Ascending aorta (tissue), 2 donors: ENCODE data around the gene HRC. TPM values are rescaled to one million over a fixed set of nuclear protein-coding genes. Genes with fewer than 3 reads are reported as not detected.

Source experiments
- DNase-seq, 2 donors: peaks; one replicate each; pipeline ENCODE4 v3.0.0-alpha.2; 2019; ENCODE audit warnings: low spot score in 2 of 2
- H3K27ac ChIP-seq, 2 donors: fragments of 200-600 bp; sonication (generic); one replicate each; pipeline ENCODE4 v1.5.1; 2016 to 2017; ENCODE audit warnings: mild to moderate bottlenecking in 1 of 2
- H3K27me3 ChIP-seq: fragments of 200-600 bp; sonication (generic); one replicate; pipeline ENCODE4 v1.5.1; 2017
- H3K36me3 ChIP-seq, 2 donors: fragments of 200-600 bp; sonication (generic); one replicate each; pipeline ENCODE4 v1.5.1; 2016
- H3K4me1 ChIP-seq, 2 donors: fragments of 200-600 bp; sonication (generic); one replicate each; pipeline ENCODE4 v1.5.1; 2016 to 2017; ENCODE audit warnings: mild to moderate bottlenecking in 1 of 2
- H3K4me3 ChIP-seq, 2 donors: fragments of 200-600 bp; sonication (generic); one replicate each; pipeline ENCODE4 v1.5.1; 2016 to 2017; ENCODE audit warnings: mild to moderate bottlenecking in 1 of 2
- H3K9me3 ChIP-seq, 2 donors: fragments of 200-600 bp; sonication (generic); one replicate each; pipeline ENCODE4 v1.5.1; 2016
- intact Hi-C: fragments of 100-400 bp; cut with DNase I; formaldehyde crosslinking; loops from one replicate; pipeline ENCODE4 v1.15.1; 2023
- total RNA-seq: library from RNA; depleted of rRNA; stranded (reverse); fragments of >200 nt; gene quantifications from one replicate; pipeline ENCODE4 v1.1.0, GENCODE V29; 2016
- TF ChIP-seq, protein P1 (sequence below), 3 experiments: fragments of 200-600 bp in 2 of 3; fragments of 450-650 bp in 1 of 3; sonication (generic) in 2 of 3; IDR thresholded peaks; one replicate each; pipeline ENCODE4 v1.5.1; 2016 to 2019; ENCODE audit warnings: antibody characterized with exemption in 3 of 3, mild to moderate bottlenecking in 1 of 3, moderate library complexity in 1 of 3

The HRC gene
- total RNA-seq, 1 donor from 2014 or later: not detected

GRCh38 chr19:49165865-49166301, 10.7 kb upstream of the HRC start:
- DNase-seq: no peak
- Histone ChIP-seq H3K27me3 (no peaks in the 10 kb centered on the region), H3K4me1 (peaks cover 7 to 19% of the 10 kb centered on the region in 2 donors), H3K9me3 (no peaks in the 10 kb centered on the region), H3K27ac (peak overlapping the region; percentile 89 to 92), H3K4me3 (peak overlapping the region; percentile 31 to 49), H3K36me3 (peaks cover 23 to 31% of the 10 kb centered on the region in 2 donors)
- intact Hi-C loops: no loop called here
- TF ChIP-seq, protein P1, sequence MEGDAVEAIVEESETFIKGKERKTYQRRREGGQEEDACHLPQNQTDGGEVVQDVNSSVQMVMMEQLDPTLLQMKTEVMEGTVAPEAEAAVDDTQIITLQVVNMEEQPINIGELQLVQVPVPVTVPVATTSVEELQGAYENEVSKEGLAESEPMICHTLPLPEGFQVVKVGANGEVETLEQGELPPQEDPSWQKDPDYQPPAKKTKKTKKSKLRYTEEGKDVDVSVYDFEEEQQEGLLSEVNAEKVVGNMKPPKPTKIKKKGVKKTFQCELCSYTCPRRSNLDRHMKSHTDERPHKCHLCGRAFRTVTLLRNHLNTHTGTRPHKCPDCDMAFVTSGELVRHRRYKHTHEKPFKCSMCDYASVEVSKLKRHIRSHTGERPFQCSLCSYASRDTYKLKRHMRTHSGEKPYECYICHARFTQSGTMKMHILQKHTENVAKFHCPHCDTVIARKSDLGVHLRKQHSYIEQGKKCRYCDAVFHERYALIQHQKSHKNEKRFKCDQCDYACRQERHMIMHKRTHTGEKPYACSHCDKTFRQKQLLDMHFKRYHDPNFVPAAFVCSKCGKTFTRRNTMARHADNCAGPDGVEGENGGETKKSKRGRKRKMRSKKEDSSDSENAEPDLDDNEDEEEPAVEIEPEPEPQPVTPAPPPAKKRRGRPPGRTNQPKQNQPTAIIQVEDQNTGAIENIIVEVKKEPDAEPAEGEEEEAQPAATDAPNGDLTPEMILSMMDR (IDR thresholded peaks at IDR 0.05): peak in 1 of 3 experiments; percentile 19

DNA sequence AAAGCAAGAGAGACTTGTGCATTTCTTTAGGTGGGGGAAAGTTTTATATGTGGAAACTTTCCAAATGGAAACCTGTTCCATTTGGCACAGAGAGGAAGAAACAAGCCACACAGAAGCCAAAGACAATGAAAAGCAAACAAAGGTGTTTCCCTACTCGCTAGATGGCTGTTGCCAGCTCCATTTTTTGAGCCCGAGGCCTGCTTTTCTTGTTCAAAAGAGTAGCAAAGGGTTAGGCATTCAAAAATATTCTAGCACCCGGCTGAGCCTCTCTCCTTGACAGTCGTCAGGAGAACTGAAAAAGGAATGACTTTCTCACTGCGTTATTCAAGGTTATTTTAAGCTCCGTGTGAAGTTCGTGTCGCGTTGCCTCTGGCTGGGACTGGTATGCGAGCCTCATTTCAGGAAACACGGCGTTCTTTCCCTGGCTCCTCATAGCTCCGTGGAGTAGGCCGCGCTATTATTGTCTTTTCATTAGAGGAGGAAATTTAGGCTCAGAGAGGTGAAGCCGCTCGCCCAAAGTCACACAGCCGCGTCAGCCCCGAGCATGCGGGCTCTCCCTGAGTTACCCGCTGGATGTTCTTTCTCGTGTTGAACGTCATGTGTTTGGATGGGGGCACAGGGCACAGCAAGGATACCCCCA, 10.0 kb upstream of the HRC start:
- Histone ChIP-seq H3K27me3 (no peaks in the 10 kb centered on the region), H3K9me3 (no peaks in the 10 kb centered on the region), H3K4me3 (peak overlapping the region; percentile 31 to 49), H3K27ac (peak overlapping the region; percentile 89 to 92), H3K36me3 (peaks cover 18 to 25% of the 10 kb centered on the region in 2 donors), H3K4me1 (peaks cover 7 to 19% of the 10 kb centered on the region in 2 donors)
- TF ChIP-seq, protein P1 (IDR thresholded peaks at IDR 0.05): no peak
- intact Hi-C loops: no loop called here
- DNase-seq: peak in 1 of 2 donors; percentile 82

DNA sequence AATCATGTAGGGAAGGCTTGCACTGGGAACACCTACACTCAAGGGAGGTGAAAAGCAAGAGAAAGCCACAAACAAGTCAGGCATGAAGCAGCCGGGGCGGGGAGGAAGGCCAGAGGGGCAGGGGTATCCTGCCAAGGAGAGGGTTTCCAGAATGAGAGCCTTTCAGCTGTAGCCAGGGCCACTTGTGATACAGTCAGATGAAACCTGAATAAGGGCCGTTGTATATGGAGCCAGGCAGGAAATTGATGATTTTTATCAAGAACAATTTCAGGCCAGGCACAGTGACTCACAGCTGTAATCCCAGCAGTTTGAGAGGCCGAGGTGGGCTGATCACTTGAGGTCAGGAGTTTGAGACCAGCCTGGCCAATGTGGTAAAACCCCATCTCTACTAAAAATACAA, 6.8 kb upstream of the HRC start:
- TF ChIP-seq, protein P1 (IDR thresholded peaks at IDR 0.05): no peak
- H3K4me1 ChIP-seq: peaks cover 7 to 19% of the 10 kb centered on the region in 2 donors
- no peaks in the 10 kb centered on the region for H3K36me3 ChIP-seq
- no peak overlapping the region for H3K27ac ChIP-seq
- H3K9me3 ChIP-seq: no peaks in the 10 kb centered on the region
- intact Hi-C loops: no loop called here
- H3K4me3 ChIP-seq: no peak overlapping the region
- no peaks in the 10 kb centered on the region for H3K27me3 ChIP-seq
- no peak for DNase-seq

DNA sequence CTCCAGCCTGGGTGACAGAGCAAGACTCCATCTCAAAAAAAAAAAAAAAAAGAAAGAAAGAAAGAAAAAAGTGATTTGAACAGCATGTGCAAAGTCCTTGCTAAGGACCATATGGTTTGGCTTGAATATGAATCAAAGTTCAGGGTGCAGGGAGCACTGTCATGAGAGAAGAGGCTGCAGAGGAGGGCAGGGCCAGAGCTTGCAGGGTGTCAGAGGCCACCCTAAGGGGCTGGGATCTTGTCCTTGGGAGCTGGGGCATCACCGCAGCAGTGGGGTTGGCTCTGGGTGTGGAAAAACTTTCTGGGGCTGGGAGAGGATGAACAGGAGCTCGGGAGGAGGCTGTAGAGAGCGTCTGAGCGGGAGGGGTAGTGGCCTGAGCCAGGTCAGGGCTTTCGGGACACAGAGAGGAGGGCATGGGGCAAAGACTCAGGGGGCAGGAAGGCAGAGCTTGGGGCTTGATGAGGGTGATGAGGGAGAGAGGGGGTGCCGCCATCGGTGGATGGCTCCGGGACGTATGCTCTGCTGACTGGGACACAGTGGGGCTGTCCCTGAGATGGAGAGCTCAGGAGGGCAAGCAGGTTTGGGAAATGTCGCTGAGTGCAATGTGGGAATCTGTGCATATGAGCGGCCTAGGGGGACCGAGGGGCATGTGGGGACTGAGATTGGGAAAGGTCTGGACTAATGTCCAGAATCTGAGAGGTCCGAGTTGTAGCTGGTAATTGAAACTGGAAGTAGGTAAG, 5.4 kb upstream of the HRC start:
- DNase-seq: no peak
- Histone ChIP-seq H3K9me3 (no peaks in the 10 kb centered on the region), H3K4me3 (no peak overlapping the region), H3K36me3 (no peaks in the 10 kb centered on the region), H3K4me1 (peaks cover 2 to 13% of the 10 kb centered on the region in 2 donors), H3K27ac (no peak overlapping the region), H3K27me3 (no peaks in the 10 kb centered on the region)
- intact Hi-C loops: no loop called here
- TF ChIP-seq, protein P1 (IDR thresholded peaks at IDR 0.05): no peak

DNA sequence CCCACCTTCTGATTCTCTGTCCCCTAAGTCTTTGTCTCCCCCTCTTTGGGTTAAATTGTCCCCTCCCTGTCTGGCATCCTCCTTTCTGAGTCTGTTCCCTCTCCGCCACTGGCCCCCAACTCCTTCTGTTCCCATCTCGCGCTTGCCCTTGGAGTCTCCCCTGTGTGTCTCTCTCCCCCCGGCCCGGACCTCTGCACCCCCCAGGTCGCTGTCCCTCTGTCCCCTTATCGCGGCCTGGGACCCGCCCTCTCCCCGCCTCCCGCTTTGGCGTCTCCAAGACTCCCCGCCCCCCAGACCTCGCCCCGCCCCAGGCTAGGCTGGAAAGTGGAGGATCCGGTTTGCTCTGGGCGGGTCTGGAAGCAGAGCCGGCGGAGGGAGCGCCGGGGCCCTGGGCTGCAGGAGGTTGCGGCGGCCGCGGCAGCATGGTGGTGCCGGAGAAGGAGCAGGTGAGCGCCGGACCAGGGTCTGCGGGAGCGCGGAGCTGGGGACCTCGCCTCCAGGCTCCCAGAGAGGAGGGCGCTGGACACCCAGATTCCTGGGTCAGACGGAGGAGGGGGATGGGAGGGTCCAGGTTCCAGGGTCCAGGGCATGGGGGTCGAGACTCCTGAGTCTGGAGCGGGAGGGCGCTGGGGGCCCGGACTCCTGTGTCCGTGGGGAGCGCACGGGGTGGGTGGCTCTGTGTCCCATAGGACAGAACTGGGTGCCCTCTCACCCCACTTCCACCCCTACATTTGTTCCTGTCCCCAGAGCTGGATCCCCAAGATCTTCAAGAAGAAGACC, 2.4 kb upstream of the HRC start, which contains the start of gene TRPM4:
TSS of gene TRPM4 (plus strand) at position 348 of the 780 bp plus-strand sequence. CDS start at position 423, 75 bp downstream.
- Histone ChIP-seq H3K4me1 (no peaks in the 10 kb centered on the region), H3K36me3 (no peaks in the 10 kb centered on the region), H3K4me3 (peak within 1 kb of the TSS; percentile 65 to 80), H3K27me3 (no peaks in the 10 kb centered on the region), H3K27ac (peak within 1 kb of the TSS; percentile 66 to 72), H3K9me3 (no peaks in the 10 kb centered on the region)
- DNase-seq: peak; percentile 68 to 95
- TF ChIP-seq, protein P1 (IDR thresholded peaks at IDR 0.05): no peak
- intact Hi-C loops: no loop called here
